CD4-positive, alpha-beta T cell (primary cell): ENCODE data around the gene CRKL. TPM values are rescaled to one million over a fixed set of nuclear protein-coding genes. Genes with fewer than 3 reads are reported as not detected.

Experiments
- ATAC-seq: fragments of 200-7000 bp; cut with Tn5 transposase; one replicate; pipeline ENCODE4 v1.10.0; 2022; ENCODE audit warnings: mild to moderate bottlenecking; ENCODE audit not compliant: poor library complexity
- CTCF ChIA-PET: fragments of 350-600 bp; sonication (Branson Sonifier 250); formaldehyde crosslinking; loops from one replicate; lab custom pipeline; 2021; ENCODE audit warnings: antibody characterized with exemption, inconsistent platforms; lab: Charles Lee
- POLR2A ChIA-PET: fragments of 350-600 bp; sonication (Branson Sonifier 250); formaldehyde crosslinking; loops from one replicate; lab custom pipeline; 2021; ENCODE audit warnings: antibody characterized with exemption, inconsistent platforms; lab: Charles Lee
- DNase-seq, 14 experiments: peaks; one replicate each; pipeline ENCODE4 v3.0.0-alpha.2; 2013 to 2020; ENCODE audit warnings: mixed read lengths in 2 of 14
- H3K27ac ChIP-seq, 2 donors: one replicate each; pipeline versions ENCODE4 v1.5.1 to v1.7.0; 2013; ENCODE audit warnings: low read length in 2 of 2, low read depth in 1 of 2, mild to moderate bottlenecking in 1 of 2
- H3K27me3 ChIP-seq, 2 experiments: 1 replicate in 1 of 2; 2 replicates in 1 of 2; pipeline versions ENCODE4 v1.6.1 to v1.7.0; 2013; ENCODE audit warnings: low read length in 2 of 2, control low read depth in 1 of 2, mild to moderate bottlenecking in 1 of 2, moderate library complexity in 1 of 2; ENCODE audit not compliant: insufficient read depth in 2 of 2, control insufficient read depth in 1 of 2
- H3K36me3 ChIP-seq: one replicate; pipeline ENCODE4 v1.6.1; 2013; ENCODE audit warnings: low read length, control low read depth; ENCODE audit not compliant: insufficient read depth
- H3K4me1 ChIP-seq: one replicate; pipeline ENCODE4 v1.6.1; 2013; ENCODE audit warnings: low read length, control low read depth; ENCODE audit not compliant: insufficient read depth
- H3K4me3 ChIP-seq: one replicate; pipeline ENCODE4 v1.5.1; 2013; ENCODE audit warnings: mild to moderate bottlenecking, low read length, moderate library complexity
- H3K9me3 ChIP-seq, 2 experiments: 1 replicate in 1 of 2; 2 replicates in 1 of 2; pipeline versions ENCODE4 v1.6.1 to v1.7.0; 2013; ENCODE audit warnings: low read length in 2 of 2, mild to moderate bottlenecking in 2 of 2, control low read depth in 1 of 2, moderate library complexity in 1 of 2; ENCODE audit not compliant: control insufficient read depth in 1 of 2, insufficient read depth in 1 of 2
- H3K27ac Mint-ChIP-seq: one replicate; pipeline ENCODE4 v1.8.0; 2020; ENCODE audit warnings: mixed read lengths
- H3K27me3 Mint-ChIP-seq: one replicate; pipeline ENCODE4 v1.8.0; 2021; ENCODE audit warnings: mixed read lengths
- H3K36me3 Mint-ChIP-seq: one replicate; pipeline ENCODE4 v1.8.0; 2021; ENCODE audit warnings: low read depth, mixed read lengths
- H3K4me1 Mint-ChIP-seq: one replicate; pipeline ENCODE4 v1.8.0; 2021; ENCODE audit warnings: low read depth, mixed read lengths
- H3K4me3 Mint-ChIP-seq: one replicate; pipeline ENCODE4 v1.8.0; 2020; ENCODE audit warnings: mild to moderate bottlenecking, mixed read lengths
- H3K9me3 Mint-ChIP-seq: one replicate; pipeline ENCODE4 v1.8.0; 2020; ENCODE audit warnings: mixed read lengths
- intact Hi-C, 2 experiments: fragments of 100-400 bp; cut with DNase I in 1 of 2; cut with micrococcal nuclease in 1 of 2; formaldehyde crosslinking; loops; one replicate each; pipeline versions ENCODE4 v1.15.1 to v1.9.0; 2023 to 2025; cut with DNase I, micrococcal nuclease
- total RNA-seq, 174 experiments: library from RNA in 2 of 174; stranded (reverse) in 2 of 174; gene quantifications; one replicate each; pipeline ENCODE4 v1.2.3 and lab custom pipeline; 2021 to 2026
- TF ChIP-seq, protein P1 (sequence below): fragments of 200-600 bp; IDR thresholded peaks from one replicate; pipeline ENCODE4 v1.8.0; 2022; ENCODE audit warnings: antibody characterized with exemption, mild to moderate bottlenecking

CRKL gene
- total RNA-seq, 2 experiments from 2014 or later = 41.9 to 43.5 TPM

DNA sequence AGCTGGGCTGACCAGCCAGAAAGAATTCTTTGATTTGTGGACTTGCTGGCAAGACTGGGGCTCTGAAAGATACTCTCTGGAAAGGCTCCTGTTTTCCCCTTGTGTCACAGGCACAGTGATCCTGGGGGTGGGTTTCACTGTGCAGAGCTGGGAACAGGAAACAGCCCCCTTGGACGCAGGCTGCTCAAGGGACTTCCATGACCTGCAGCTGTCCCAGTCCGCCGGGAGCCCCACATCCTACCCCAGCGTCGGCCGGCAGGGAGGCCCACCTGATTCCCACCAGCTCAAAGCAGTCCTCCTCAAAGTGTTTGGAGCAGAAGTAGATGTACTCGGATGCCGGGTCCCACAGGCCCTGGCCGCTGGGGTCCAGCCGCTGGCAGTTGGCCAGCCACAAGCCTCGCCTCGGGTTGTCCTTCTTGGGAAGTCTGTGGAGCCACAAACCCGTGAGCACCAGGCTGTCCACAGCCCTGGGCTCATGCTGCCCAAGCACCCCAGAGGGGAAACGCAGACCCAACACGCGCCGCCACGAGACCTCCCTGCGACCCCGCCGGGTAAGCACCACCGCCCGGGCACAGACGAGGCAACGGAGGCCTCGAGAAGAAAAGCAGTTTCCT lies 83.9 kb downstream of the CRKL start:
- H3K4me3 Mint-ChIP-seq = peak overlapping the region; percentile 93
- H3K4me1 ChIP-seq = peaks cover 54% of the 10 kb centered on the region
- peaks cover 31% of the 10 kb centered on the region for H3K36me3 Mint-ChIP-seq
- ChIA-PET POLR2A (interaction anchor here (1.6 to 3.6 kb wide), 5 partner anchors 11 to 628 kb away, joined by 4 to 25 read pairs (median 15); partner anchors contain the start of genes CRKL, LZTR1 and YDJC), CTCF (interaction anchor here (1.5 kb wide), 1 partner anchor 20 kb away, joined by 3 read pairs; no protein-coding TSS in a partner anchor)
- peaks cover 46% of the 10 kb centered on the region for H3K4me1 Mint-ChIP-seq
- peak overlapping the region; percentile 96 to 100 for H3K27ac ChIP-seq
- no peaks in the 10 kb centered on the region for H3K27me3 Mint-ChIP-seq
- H3K9me3 ChIP-seq = no peaks in the 10 kb centered on the region
- H3K27me3 ChIP-seq = no peaks in the 10 kb centered on the region
- peaks cover 37% of the 10 kb centered on the region for H3K36me3 ChIP-seq
- ATAC-seq (no peak), DNase-seq (peak in 1 of 14 experiments; percentile 4)
- TF ChIP-seq, protein P1, sequence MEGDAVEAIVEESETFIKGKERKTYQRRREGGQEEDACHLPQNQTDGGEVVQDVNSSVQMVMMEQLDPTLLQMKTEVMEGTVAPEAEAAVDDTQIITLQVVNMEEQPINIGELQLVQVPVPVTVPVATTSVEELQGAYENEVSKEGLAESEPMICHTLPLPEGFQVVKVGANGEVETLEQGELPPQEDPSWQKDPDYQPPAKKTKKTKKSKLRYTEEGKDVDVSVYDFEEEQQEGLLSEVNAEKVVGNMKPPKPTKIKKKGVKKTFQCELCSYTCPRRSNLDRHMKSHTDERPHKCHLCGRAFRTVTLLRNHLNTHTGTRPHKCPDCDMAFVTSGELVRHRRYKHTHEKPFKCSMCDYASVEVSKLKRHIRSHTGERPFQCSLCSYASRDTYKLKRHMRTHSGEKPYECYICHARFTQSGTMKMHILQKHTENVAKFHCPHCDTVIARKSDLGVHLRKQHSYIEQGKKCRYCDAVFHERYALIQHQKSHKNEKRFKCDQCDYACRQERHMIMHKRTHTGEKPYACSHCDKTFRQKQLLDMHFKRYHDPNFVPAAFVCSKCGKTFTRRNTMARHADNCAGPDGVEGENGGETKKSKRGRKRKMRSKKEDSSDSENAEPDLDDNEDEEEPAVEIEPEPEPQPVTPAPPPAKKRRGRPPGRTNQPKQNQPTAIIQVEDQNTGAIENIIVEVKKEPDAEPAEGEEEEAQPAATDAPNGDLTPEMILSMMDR = no peak
- H3K9me3 Mint-ChIP-seq = no peaks in the 10 kb centered on the region
- H3K4me3 ChIP-seq = peak overlapping the region; percentile 82
- intact Hi-C loops = loop anchor here in 1 of 2 experiments (1.0 to 5.0 kb wide), 5 partner anchors 84 to 884 kb away; partner anchors contain the start of genes CRKL, PI4KA, RANBP1 and SDF2L1
- H3K27ac Mint-ChIP-seq = peak overlapping the region; percentile 97

DNA sequence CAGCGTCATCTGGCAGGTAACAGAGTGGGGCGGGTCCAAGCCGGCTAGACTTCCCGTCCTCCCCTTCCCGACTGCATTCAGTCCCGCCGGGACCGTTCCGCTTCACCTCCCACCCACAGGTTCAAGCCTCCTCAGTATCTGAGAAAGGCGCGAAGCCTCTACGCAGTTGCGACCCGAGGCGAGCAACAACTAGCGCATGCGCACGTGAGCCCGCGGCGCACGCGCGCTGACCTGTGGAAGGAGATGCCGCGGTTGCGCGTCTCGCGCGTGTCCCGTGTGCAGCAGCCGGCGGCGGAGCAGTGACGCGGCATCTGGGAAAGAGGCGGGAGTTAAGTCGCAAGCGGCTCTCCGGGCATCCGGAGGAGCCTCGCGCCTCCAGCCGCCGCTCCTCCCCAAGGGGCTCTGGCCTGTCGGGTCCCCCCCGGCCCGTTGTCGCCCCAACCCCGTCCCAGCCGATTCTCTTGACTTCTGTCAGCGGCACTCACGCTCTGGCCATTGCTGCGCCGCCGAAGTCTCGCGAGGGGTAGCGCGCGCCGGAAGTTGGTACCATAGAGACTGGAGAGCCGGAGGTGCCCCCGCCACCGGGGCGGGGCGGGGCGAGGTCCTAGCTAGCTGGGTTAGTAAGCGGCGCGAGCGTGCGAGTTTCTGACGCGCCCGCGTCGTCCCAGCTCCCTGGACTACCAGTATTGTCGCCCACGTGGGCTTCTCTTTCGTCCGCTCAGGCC lies 84.6 kb downstream of the CRKL start, which contains the start of gene THAP7:
THAP7 (minus strand) TSS at position 518 of the 725 bp plus-strand sequence; CDS start at position 311, 207 bp downstream.
- Mint-ChIP-seq H3K27ac (peak within 1 kb of the TSS; percentile 97), H3K4me3 (peak within 1 kb of the TSS; percentile 93), H3K4me1 (peaks cover 46% of the 10 kb centered on the region), H3K9me3 (no peaks in the 10 kb centered on the region), H3K27me3 (no peaks in the 10 kb centered on the region), H3K36me3 (peaks cover 26% of the 10 kb centered on the region)
- TF ChIP-seq, protein P1 = no peak
- peak within 1 kb of the TSS; percentile 82 for H3K4me3 ChIP-seq
- ChIA-PET POLR2A (interaction anchor here (0.9 to 3.6 kb wide), 12 partner anchors 11 to 641 kb away, joined by 4 to 25 read pairs (median 8); partner anchors contain the start of genes CRKL, LZTR1, P2RX6 and SDF2L1), CTCF (interaction anchor here (1.1 to 1.6 kb wide), 2 partner anchors 19 to 641 kb away, joined by 3 to 4 read pairs; no protein-coding TSS in a partner anchor)
- no peaks in the 10 kb centered on the region for H3K27me3 ChIP-seq
- peak; percentile 94 to 99 (median 96) for DNase-seq
- intact Hi-C loops = loop anchor here (1.0 to 5.0 kb wide), 7 partner anchors 13 to 884 kb away; partner anchors contain the start of genes CRKL (in 2 of the 2), PI4KA (in 1 of the 2), RANBP1 (in 1 of the 2) and SDF2L1 (in 1 of the 2)
- H3K9me3 ChIP-seq = no peaks in the 10 kb centered on the region
- peak within 1 kb of the TSS; percentile 96 to 100 for H3K27ac ChIP-seq
- H3K4me1 ChIP-seq = peaks cover 54% of the 10 kb centered on the region
- ATAC-seq = peak; percentile 87
- peaks cover 31% of the 10 kb centered on the region for H3K36me3 ChIP-seq

Other genes with a start within 250 kb of the CRKL start
- gene SERPIND1, start 143.3 kb upstream of the CRKL start, total RNA-seq = not detected
- 100 to 1,000 TPM; 137 to 146 TPM for gene PI4KA, start 58.6 kb upstream of the CRKL start, total RNA-seq
- 10 to 100 TPM; 13.7 to 15.1 TPM for gene SNAP29, start 58.4 kb upstream of the CRKL start, total RNA-seq
- gene AIFM3, start 49.8 kb downstream of the CRKL start, total RNA-seq = under 1 TPM; 0.34 to 0.41 TPM
- 10 to 100 TPM; 48.4 to 51.3 TPM for gene LZTR1, start 64.9 kb downstream of the CRKL start, total RNA-seq
- gene THAP7, start 84.7 kb downstream of the CRKL start, total RNA-seq = 10 to 100 TPM; 82.7 to 84.0 TPM
- under 1 TPM; 0.14 to 0.69 TPM for gene P2RX6, start 97.8 kb downstream of the CRKL start, total RNA-seq
- not detected for gene SLC7A4, start 115.2 kb downstream of the CRKL start, total RNA-seq
- gene LRRC74B, start 128.5 kb downstream of the CRKL start, total RNA-seq = not detected